Measurements from ENCODE around the gene RAB1B.

Gene RAB1B

DNA sequence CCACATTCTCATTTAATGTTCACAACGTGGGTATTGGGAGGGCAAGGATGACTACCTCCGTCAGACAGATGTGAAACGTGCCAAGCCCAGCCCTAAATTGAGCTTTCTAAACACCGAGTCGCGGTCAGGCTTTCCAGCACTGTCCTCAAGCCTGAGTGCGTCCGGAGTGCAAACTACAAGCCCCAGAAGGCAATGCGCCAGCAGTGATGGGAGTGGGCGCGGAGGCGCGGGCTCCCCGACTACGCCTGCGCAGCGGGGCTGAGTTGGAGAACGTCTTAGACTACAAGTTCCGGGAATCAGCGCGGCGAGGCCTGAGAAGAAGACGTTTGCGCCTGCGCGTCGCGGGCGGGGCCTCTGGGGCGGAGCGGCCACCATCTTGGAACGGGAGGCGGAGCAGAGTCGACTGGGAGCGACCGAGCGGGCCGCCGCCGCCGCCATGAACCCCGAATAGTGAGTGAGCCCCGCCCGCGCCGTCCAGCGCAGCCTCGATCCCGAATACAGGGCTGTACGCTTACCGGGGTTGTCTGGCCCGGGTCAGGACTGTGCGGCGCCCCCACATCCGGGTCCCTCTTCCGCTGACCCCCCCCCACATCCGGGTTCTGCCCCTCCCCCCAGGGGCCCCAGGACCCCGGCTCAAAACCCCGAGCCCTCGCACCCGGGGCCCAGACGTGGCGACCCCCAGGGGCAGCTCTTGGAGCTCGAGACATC, at the start of gene RAB1B:
Gene RAB1B, plus strand, starts transcription at position 396 of the 708 bp plus-strand sequence. Its CDS starts 41 bp downstream, at position 437.
- DNase-seq (ENCODE audit: low read depth, low spot score), result peak; percentile 100

DNA sequence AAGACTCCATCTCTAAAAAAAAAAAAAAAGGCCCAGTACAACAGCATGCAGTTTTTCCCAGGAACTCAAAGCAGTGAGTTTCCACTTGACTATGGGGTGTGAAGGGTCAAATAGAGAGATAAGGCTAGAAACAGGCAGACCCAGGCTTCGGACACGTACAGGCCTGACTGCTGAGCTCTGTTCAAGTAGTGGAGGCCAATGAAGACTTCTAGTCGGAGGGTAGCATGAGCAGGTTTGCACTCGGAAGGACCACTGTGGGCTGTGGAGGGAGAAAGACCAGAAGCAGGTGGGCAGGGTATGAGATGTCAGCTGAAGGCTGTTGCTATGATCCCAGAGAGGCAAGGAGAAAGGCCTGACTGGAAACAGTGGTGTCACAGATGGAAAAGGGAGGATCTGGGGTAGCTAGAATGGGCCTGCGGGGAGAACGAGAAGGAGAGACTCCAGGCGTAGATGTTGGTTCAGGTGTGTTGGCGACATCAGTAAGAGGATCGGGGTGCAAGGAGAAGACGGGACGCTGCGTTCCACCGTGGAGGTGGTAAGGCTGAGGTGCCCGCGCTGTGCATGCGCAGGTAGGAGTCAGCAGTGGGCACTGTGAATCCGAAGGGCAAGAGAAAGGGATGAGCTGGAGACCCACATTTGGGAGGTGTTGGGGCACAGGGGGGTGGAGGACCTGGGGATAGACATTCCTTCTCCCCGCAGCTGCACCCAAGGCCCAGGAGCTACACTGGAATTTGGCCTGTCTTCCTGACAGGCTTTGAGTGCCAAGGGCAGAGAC, 49.4 kb upstream of the RAB1B start:
- no peak for DNase-seq (ENCODE audit: low read depth, low spot score)

DNA sequence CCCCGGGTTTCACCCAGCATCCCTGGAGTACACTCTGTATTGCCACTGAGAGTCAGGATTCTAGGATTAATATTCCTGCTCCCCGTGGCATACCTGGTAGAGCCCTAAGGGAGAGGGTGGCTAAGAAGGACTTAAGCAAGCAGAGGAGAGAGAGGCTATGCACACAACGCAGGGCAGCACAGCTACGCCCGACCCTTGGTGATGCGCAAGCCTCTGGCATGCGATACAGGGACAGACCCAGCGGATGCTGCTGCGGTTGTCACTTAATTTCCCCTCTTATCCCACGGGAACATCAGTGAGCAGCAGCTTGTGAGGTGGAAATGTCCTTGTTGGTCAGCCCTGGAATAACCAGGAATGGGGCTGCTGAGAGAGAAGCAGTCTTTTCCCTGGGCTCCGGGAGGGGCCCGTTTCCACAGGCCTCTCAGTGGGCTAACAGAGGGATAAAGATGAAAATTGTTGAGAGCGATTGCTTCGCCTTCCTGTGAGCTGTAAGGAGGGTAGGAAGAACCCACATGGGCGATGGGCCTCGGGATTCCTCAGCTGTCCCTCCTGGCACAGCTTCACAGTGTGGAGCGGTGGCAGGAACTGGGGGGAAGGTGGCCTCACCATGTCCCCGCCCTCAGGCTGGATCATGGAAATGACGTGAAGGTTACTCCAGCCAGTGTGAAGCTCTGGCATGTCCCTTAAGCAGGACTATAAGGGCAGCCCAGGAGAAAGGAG, 48.4 kb upstream of the RAB1B start:
- DNase-seq (ENCODE audit: low read depth, low spot score), result no peak

DNA sequence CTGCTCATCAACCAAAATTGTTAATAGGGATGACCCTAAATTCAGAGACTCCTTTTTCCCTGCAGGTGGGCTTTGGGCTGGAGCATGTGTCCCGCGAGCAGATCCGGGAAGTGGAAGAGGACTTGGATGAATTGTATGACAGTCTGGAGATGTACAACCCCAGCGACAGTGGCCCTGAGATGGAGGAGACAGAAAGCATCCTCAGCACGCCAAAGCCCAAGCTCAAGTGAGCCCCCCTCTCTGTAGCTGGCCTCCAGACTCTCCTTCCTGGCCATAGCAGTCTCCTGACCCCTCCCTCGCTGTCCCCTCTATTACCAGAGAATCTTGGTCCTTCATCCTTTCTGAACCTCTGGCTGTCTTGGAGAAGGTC, 47.9 kb upstream of the RAB1B start:
- DNase-seq (ENCODE audit: low read depth, low spot score), result no peak

DNA sequence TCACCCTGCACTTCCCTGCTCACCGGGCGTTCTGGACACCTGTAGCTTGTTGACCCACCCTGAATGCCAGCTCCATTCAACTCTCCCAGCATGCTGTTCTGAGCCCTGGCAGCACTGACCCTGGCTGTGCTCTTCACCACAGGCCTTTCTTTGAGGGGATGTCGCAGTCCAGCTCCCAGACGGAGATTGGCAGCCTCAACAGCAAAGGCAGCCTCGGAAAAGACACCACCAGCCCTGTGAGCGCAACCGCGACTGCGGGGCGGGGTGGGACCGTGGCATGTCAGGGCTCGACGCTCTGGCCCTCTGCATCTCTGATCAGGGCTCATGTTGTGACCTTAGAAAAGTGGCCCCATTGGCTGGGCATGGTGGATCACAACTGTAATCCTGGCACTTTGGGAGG, 47.4 kb upstream of the RAB1B start:
- DNase-seq (ENCODE audit: low read depth, low spot score), result no peak

DNA sequence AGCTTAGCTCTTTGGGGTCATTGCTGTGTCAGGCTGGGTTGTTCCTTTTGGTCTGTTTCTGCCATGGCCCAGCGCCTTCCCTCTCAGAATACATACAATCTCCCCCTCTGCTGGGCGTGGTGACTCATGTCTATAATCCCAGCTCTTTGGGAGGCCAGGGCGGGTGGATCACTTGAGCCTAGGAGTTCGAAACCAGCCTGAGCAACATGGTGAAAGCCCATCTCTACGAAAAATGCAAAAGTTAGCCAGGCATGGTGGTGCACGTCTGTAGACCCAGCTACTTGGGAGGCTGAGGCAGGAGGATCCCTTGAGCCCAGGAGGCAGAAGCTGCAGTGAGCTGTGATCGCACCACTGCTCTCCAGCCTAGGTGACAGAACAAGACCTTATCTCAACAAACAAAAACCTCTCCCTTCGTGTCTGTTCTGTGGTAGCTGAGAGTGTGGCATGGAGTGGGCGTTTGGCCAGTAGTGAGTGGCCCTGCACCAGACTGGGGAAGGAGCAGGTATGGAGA, 46.7 kb upstream of the RAB1B start:
- DNase-seq (ENCODE audit: low read depth, low spot score), result no peak

DNA sequence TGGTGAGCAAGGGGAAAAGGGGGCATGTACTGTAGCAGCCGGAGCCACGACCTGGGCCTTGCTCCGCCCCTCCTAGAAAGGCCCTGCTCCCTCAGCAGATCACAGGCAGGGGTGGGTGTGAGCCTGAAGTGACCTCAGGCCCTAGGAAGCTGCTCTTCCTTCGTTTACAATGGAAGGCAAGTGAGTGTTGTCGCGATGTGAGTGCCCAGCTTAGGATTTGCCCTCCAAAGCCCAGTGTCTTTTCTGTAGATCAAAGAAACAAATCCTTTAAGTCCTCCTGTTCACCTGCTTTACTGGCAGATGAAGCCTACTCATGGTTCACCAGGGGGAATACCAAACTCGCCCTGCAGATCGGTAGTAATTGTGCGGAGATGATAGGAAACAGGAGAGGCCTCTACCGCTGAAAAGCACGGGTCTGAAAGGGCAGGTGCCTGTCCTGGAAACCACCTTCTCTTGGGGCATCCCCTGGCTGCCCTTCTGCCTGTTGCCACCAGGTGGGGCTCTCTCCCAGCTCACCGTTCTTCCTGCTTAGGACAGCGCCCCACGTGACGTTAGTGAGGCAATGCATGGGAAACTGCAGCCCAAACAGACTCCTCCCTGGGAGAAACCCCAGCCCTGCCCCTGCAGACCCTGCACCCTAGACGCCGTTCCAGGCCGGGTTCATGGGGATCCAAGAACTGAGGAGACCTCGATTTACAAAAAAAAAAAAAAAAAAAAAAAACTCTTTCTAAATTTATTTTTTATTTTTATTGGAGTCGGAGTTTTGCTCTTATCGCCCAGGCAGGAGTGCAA, 45.9 kb upstream of the RAB1B start:
- peak; percentile 57 for DNase-seq (ENCODE audit: low read depth, low spot score)

DNA sequence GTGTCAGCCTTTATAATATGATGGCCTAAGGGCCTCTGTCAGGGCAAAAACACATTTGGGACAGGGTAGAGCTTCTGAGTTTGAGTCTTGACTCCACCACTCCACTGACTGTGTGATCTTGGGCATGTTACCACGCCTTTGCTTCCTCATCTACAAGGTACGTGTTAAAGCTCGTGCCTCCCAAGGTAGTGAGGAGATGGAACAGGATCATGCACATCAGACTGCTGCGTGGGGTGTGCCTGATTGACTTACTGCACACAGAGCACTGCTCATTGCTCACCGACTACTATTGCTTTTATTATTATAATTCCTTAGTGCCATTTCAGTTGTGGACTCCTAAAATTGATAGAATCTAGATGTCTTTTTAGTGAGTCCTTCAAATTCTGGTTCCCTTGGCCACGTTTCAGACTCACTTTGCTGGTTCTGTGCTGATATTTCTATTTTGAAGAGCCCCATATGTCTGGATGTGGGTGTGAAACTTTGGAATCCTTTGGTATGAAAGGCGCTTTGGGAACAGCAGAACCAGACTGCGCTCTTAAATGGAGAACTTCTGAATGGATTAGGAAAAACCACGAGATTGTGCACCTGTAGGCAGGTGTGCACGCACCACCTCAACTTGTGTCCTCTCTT, 44.1 kb upstream of the RAB1B start:
- DNase-seq (ENCODE audit: low read depth, low spot score), result no peak

DNA sequence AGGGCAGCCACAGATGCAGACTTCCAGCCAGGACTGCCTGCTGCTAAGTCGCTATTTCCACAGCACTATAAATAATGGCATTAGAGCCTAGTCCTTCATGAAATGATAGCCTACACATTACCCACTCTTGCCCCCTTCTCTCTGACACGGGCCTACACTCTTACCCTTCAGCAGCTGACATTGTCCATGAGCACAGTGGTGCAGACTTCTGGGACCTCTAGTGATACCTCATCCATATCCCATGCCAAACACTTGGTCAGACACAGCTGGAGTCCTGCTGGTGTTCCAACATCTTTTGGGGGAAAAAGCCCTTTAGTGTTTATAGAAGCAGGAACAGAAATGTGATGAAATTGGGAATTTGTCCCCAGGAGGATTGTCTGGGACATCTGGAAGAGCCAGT, 43.4 kb upstream of the RAB1B start:
- no peak for DNase-seq (ENCODE audit: low read depth, low spot score)

DNA sequence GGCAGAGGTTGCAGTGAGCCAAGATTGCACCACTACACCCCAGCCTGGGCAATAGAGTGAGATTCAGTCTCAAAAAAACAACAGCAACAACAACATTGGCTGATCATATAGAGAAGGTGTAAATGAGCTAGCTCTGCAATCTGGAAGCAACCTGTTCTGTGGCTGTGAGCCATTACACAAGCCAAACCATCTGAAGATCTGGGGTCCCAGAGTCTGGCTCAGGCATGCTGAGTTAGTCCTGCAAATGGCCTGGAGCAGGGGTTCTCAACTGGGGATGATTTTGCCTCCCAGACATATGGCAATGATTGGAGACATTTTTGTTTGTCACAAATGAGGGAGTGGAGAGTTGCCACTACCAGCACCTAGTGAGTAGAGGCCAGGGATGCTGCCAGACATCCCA, 42.3 kb upstream of the RAB1B start:
- DNase-seq (ENCODE audit: low read depth, low spot score), result no peak

DNA sequence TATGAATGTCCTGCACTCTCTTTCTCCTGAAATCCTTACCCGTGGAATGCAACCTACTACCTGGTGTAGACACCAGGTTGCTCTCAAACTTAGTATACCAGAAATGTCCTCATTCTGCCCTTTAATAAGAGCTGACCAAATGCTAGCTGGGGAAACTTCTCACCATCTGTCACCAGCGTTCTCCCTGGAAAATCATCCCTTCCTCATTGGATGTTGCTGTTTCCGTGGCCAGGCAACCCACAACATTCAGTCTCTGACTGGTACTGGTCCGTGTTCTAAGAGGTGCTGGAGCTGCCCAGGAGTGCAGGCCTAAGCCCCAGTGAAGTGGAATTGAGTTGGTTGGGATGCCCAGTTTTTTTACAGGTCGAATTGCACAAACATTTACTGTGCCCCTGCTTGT, 40.7 kb upstream of the RAB1B start:
- DNase-seq (ENCODE audit: low read depth, low spot score), result no peak

DNA sequence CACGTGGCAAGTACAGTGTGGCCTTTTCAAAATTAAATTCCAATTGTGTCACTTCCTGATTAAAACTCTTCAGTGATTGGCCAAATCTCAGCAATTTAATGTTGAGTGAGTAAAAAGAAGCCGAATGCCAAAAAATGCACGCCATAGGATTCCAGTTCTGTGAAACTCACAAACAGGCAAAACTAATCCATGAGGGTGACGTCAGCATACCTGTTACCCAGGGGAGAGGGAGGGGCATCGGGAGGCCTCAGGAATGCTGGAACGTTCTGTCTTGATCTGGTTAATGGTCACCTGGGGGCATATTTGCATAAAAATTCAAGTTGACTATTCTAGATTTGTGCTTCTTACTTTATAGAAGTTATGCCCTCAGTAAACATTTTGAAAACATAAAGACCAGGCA, 39.9 kb upstream of the RAB1B start:
- no peak for DNase-seq (ENCODE audit: low read depth, low spot score)

DNA sequence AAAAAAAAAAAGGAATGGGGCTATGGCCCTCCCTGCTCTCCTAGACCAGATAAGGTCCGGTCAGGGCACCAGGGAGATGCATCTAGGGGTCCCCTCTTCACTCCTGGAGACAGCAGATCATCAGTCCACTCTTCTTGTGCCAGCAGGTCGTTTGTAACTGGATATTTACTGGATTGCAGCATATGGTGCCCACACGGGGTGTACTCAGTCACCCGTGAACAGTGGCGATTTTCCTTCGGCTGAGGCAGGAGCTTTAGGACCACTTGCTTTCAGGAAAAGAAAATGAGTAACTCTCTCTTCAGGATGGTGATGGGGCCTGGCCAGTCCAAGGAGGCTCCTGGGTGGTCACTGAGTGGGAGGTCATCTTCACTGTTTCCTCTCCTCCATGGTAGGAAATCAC, 38.3 kb upstream of the RAB1B start:
- no peak for DNase-seq (ENCODE audit: low read depth, low spot score)

DNA sequence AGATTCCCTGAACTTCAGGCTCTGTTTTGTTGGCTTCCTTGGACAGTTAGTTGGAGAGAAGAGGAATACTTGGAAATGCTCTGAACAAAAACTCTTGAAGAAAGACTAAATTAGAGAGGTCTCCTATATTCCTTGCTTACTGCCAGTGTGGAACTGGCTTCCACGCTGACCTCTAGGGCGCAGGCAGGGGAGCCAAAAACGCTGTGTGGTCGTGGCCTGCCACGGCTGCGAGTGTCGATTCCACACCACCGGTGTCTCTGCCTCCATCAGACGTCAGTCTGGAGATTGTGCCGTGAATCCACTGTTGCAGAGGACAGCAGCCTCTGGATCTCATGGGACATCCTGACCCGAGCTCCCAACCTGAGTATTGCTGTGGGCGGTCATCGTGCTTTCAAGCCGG, 37.5 kb upstream of the RAB1B start:
- no peak for DNase-seq (ENCODE audit: low read depth, low spot score)

DNA sequence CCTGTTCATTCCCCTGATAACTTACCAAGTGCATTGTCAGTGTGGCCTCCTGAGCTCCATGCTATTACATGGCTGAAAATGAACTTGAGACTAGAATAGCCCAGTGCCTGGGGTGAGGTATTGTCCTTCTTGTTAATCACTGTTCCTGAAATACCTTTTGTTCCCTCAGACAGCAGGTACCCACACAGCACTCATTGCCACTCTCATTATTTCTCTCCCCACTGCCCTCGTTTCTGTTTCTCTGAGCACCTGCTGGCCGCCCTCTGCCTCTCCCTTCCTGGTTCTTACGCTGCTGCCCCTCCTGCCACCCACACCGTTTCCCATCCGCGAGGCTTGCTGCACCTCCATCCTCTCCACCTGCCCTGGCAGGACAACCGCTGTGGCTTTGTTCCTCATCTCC, 36.9 kb upstream of the RAB1B start:
- no peak for DNase-seq (ENCODE audit: low read depth, low spot score)

DNA sequence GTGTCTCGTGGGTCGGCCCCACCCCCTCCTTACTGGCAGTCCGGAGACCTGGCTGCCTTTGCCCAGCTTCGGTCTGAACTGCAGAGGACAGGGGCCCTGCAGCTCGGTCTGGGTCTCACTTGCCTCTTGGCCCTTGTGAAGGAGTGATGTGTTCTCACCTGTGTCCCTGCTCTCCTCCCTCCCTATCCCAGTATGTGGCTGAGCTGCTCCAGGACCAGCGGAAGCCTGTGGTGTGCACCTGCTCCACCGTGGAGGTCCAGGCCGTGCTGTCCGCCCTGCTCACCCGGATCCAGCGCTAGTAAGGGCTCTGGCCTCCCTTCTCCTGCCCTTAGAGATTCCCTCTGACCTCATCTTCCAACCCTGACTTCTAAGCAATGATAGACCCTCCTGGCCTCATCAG, 35.7 kb upstream of the RAB1B start:
- DNase-seq (ENCODE audit: low read depth, low spot score), result no peak

DNA sequence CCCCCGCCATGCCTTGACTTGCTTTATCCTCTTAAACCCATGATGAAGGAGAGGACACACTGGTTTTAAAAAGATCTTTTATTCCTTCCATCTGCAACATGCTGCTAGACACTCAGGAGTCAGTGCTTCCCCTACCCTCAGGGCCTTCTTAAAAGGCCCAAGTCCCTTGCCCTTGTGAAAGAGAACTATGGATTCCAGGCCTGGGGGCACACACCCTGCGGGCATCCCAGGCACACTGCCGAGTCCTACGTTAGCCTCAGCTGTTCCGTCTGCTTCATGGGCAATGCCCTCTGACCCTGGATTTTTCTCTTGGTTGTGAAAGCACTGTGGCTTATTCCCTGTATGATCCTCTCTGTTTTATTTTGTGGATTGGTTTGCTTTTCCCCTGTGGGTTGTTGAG, 35.1 kb upstream of the RAB1B start:
- no peak for DNase-seq (ENCODE audit: low read depth, low spot score)

DNA sequence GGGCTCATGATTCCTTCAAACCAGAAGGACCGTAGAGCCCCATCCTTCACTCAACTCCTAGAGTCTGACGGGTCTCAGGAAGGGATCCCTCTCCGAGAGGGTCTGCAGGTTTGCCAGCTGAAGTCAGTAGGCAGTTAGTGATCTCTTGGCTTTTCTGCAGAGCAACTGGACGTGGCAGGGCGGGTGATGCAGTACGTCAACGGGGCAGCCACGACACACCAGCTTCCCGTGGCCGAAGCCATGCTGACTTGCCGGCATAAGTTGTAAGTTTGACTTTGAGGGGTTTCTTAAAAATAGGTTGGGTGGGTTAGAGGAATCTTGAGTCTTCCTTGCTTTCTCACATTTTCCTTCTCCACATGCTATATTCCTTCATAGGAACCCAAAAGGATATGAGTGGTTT, 33.3 kb upstream of the RAB1B start:
- no peak for DNase-seq (ENCODE audit: low read depth, low spot score)

DNA sequence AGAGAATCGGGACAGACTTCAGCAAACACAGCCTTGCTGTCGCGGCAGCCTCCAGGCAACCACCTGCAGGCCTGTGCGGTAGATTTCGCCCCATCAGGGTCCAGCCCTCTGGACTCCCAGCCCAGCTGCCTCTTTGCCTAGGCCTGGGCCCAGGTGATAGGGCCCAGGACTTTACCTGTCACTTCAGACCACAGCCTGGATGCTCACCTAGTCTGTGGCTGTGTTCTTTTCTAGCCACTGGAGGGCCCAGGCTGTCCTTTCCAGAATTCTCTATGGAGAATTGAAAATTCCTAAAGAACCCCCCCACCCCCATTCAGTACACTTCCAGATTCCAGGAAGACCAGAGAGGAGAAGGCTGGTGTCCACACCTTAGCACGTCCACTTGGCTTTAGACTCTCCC, 30.6 kb upstream of the RAB1B start:
- no peak for DNase-seq (ENCODE audit: low read depth, low spot score)

DNA sequence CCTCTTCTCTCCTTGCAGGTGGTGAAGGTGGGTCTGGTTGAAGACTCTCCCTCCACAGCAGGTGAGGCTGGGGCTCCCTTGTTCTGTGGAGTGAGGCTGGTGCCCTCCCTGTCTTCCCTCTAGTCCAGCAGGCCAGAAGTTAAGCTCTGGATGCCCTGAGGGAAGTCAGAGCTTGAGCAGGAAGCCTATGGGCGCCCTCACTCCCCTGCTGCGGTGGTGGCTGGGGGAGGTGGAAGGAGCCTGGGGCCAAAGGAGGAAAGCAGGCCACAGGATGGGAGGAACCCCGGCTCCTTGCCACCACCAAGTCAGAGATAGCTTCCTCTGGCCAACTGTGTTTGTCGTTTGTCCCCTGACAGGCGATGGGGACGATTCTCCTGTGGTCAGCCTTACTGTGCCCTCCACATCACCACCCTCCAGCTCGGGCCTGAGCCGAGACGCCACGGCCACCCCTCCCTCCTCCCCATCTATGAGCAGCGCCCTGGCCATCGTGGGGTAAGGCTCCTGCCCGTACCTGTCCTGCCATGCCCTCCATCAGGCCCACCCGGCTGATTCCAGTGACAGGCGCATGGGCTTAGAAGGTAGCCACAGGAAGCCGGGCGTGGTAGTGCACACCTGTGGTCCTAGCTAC, 29.5 kb upstream of the RAB1B start:
- no peak for DNase-seq (ENCODE audit: low read depth, low spot score)

DNA sequence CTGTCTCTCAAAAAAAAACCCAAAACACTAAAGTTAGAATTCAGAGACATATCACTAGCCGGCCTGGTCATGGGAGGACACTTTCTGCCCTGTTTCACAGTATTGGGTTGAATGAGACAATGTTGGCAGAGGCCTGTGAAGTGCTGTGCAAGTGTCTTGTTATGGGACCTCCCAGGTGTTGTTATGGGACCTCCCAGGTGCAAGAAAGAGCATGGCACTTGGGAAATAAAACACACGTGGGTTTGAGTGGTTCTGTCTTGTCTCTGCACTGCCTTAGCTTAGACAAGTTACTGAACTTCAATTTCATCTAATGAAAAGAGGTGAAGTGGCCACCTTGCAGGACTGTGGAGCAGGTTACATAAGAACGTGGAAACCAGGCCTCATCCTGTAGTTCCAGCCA, 28.9 kb upstream of the RAB1B start:
- DNase-seq (ENCODE audit: low read depth, low spot score), result no peak

All from brain pericyte (primary cell).